Nephron progenitor cell (in vitro differentiated cells): ENCODE measurements around the gene SARS2.

Experiments used
- DNase-seq: peaks from one replicate; pipeline ENCODE4 v3.0.0; 2021
- H3K27ac Mint-ChIP-seq: 2 replicates; pipeline ENCODE4 v1.8.0; 2021; ENCODE audit warnings: mild to moderate bottlenecking, moderate library complexity, mixed read lengths
- H3K27me3 Mint-ChIP-seq: 2 replicates; pipeline ENCODE4 v1.8.0; 2021; ENCODE audit warnings: mild to moderate bottlenecking, low read depth, mixed read lengths; ENCODE audit not compliant: poor library complexity
- H3K36me3 Mint-ChIP-seq: 2 replicates; pipeline ENCODE4 v1.8.0; 2021; ENCODE audit warnings: low read depth, mixed read lengths
- H3K4me1 Mint-ChIP-seq: 2 replicates; pipeline ENCODE4 v1.8.0; 2021; ENCODE audit warnings: mixed read lengths
- H3K4me3 Mint-ChIP-seq: 2 replicates; pipeline ENCODE4 v1.8.0; 2021; ENCODE audit warnings: mild to moderate bottlenecking, moderate library complexity, mixed read lengths
- H3K9me3 Mint-ChIP-seq: 2 replicates; pipeline ENCODE4 v1.8.0; 2021; ENCODE audit warnings: mild to moderate bottlenecking, moderate library complexity, mixed read lengths
- CTCF ChIP-seq: fragments of 200-600 bp; sonication (generic); IDR thresholded peaks from 2 replicates; pipeline ENCODE4 v1.5.0; 2021; ENCODE audit warnings: antibody characterized with exemption

Gene SARS2

GRCh38 chr19:38959618-38960017 lies 29.1 kb upstream of the SARS2 start:
- TF ChIP-seq CTCF: no peak
- DNase-seq: no peak
- Mint-ChIP-seq H3K27me3 (peaks cover 3% of the 10 kb centered on the region), H3K36me3 (peaks cover 56% of the 10 kb centered on the region), H3K27ac (no peak overlapping the region), H3K9me3 (peaks cover 8% of the 10 kb centered on the region), H3K4me1 (peaks cover 9% of the 10 kb centered on the region), H3K4me3 (no peak overlapping the region)

- H3K36me3 Mint-ChIP-seq: peaks cover 49% of the 10 kb centered on the region
- peaks cover 9% of the 10 kb centered on the region for H3K4me1 Mint-ChIP-seq
- no peak overlapping the region for H3K27ac Mint-ChIP-seq
- peaks cover 3% of the 10 kb centered on the region for H3K27me3 Mint-ChIP-seq
- DNase-seq: no peak
- TF ChIP-seq CTCF: no peak
- H3K4me3 Mint-ChIP-seq: no peak overlapping the region
- peaks cover 8% of the 10 kb centered on the region for H3K9me3 Mint-ChIP-seq
Observed at GRCh38 chr19:38958301-38958700, 27.7 kb upstream of the SARS2 start.

GRCh38 chr19:38956264-38956663 lies 25.7 kb upstream of the SARS2 start:
- DNase-seq: no peak
- no peak for TF ChIP-seq CTCF

GRCh38 chr19:38953677-38954076 lies 23.1 kb upstream of the SARS2 start:
- H3K27ac Mint-ChIP-seq: no peak overlapping the region

More at GRCh38 chr19:38956264-38956663, 25.7 kb upstream of the SARS2 start:
- H3K27me3 Mint-ChIP-seq: peaks cover 6% of the 10 kb centered on the region
- no peak overlapping the region for H3K27ac Mint-ChIP-seq
- H3K4me1 Mint-ChIP-seq: peaks cover 7% of the 10 kb centered on the region
- no peak overlapping the region for H3K4me3 Mint-ChIP-seq
- peaks cover 57% of the 10 kb centered on the region for H3K36me3 Mint-ChIP-seq
- peaks cover 8% of the 10 kb centered on the region for H3K9me3 Mint-ChIP-seq

GRCh38 chr19:38952395-38953165 lies 22.0 kb upstream of the SARS2 start:
- peak; percentile 26 for TF ChIP-seq CTCF
- Mint-ChIP-seq H3K27me3 (peaks cover 4% of the 10 kb centered on the region), H3K4me1 (peaks cover 23% of the 10 kb centered on the region), H3K27ac (no peak overlapping the region), H3K9me3 (peaks cover 5% of the 10 kb centered on the region), H3K4me3 (peak overlapping the region; percentile 8), H3K36me3 (peaks cover 58% of the 10 kb centered on the region)
- peak; percentile 30 for DNase-seq

More at GRCh38 chr19:38953677-38954076, 23.1 kb upstream of the SARS2 start:
- peaks cover 59% of the 10 kb centered on the region for H3K36me3 Mint-ChIP-seq
- peaks cover 20% of the 10 kb centered on the region for H3K4me1 Mint-ChIP-seq
- H3K4me3 Mint-ChIP-seq: no peak overlapping the region
- peaks cover 8% of the 10 kb centered on the region for H3K9me3 Mint-ChIP-seq
- no peak for TF ChIP-seq CTCF
- DNase-seq: no peak
- peaks cover 4% of the 10 kb centered on the region for H3K27me3 Mint-ChIP-seq

GRCh38 chr19:38951187-38951586 lies 20.6 kb upstream of the SARS2 start:
- H3K36me3 Mint-ChIP-seq: peaks cover 58% of the 10 kb centered on the region
- H3K27me3 Mint-ChIP-seq: peaks cover 4% of the 10 kb centered on the region
- no peak for DNase-seq
- no peak overlapping the region for H3K27ac Mint-ChIP-seq
- TF ChIP-seq CTCF: no peak
- peaks cover 23% of the 10 kb centered on the region for H3K4me1 Mint-ChIP-seq
- H3K4me3 Mint-ChIP-seq: peak overlapping the region; percentile 49
- peaks cover 4% of the 10 kb centered on the region for H3K9me3 Mint-ChIP-seq
